ENCODE measurements around the gene DIS3L. TPM values are rescaled to one million over a fixed set of nuclear protein-coding genes. Genes with fewer than 3 reads are reported as not detected.

DIS3L gene
- total and polyA plus RNA-seq, 2 of the 4 experiments (the other 2 are of a cell fraction): 5.1 to 14.5 TPM

DNA sequence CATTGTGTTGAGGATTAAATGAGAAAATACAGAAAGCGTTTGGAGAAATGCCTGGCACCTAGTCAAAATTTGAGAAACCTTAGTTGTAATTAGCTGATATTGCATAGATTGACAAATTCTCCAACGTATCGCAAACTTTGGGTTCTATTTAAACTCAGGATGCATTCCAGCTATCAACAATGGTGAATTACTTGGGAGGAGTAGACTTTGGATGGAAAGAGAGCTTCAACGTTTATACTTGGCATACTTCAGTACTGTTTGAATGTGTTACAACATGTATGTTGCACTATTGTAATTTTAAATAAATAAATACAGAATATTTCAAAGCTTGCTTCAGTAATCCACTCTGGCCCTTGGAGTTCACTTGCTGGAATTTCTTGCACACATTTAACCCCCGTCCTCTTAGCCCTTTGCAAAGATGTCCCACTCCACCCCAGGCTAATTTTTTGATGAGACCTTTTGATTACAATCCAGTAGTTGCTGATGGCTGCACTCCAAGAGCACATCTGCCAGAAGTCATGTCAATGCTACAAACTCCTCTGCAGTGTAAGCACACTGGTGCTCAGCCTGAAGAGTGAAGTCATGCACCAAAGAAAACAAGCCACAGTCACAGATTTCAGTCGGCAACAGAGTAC is 4.7 kb upstream of the DIS3L start:
- POLR2A ChIA-PET (ENCODE audit: unreplicated experiment): no interaction called here
- dilution Hi-C loops (cut with HindIII; ENCODE audit: low sequenced_read_pairs, unreplicated experiment) (no loop called here), intact Hi-C loops (cut with micrococcal nuclease) (loop anchor here (2.0 to 10.0 kb wide), 2 partner anchors 372 to 654 kb away; no protein-coding TSS in a partner anchor), in situ Hi-C loops (cut with MboI; ENCODE audit: low sequenced_read_pairs) (loop anchor here (5.0 to 25.0 kb wide), 2 partner anchors 306 to 676 kb away; partner anchors contain the start of genes INTS14 and SLC24A1)
- Histone ChIP-seq H3K9ac (ENCODE audit: low read depth, low read length) (no peak overlapping the region), H4K8ac (ENCODE audit: low read depth in 2 of 2, low read length in 2 of 2) (no peak overlapping the region), H3K4ac (ENCODE audit: low read depth, low read length) (no peak overlapping the region), H3K14ac (replicated peaks; ENCODE audit: low read depth, low read length) (no peak overlapping the region), H2AFZ (replicated peaks; ENCODE audit: low read length, poor library complexity) (no peak overlapping the region), H3K79me1 (ENCODE audit: low read depth in 1 of 2, low read length in 2 of 2) (peaks cover 0 to 8% of the 10 kb centered on the region in 2 experiments; a peak in 1 of 4 replicates), H3K9me3 (ENCODE audit: control insufficient read depth, insufficient read depth, low read length) (no peaks in the 10 kb centered on the region), H4K20me1 (ENCODE audit: insufficient read depth, low read length) (no peaks in the 10 kb centered on the region), H3K27me3 (ENCODE audit: control insufficient read depth, insufficient read depth, low read length) (peaks cover 3% of the 10 kb centered on the region), H3K9me1 (ENCODE audit: insufficient read depth, low read length) (no peaks in the 10 kb centered on the region), H3K4me2 (ENCODE audit: low read depth, low read length) (peak overlapping the region; percentile 59; the same call in 1 of the 2 replicates), H2BK15ac (ENCODE audit: low read depth, low read length) (no peak overlapping the region), H3K23ac (ENCODE audit: low read depth, low read length) (0 out of 2 replicates have a peak overlapping the region, but pooled peaks have one; percentile 45), H2BK5ac (ENCODE audit: low read depth, low read length, poor library complexity, severe bottlenecking) (no peak overlapping the region), H2BK20ac (ENCODE audit: low read depth, low read length) (no peak overlapping the region), H4K91ac (ENCODE audit: insufficient read depth, low read depth, low read length) (no peak overlapping the region), H3K4me3 (ENCODE audit: insufficient read depth, low read depth, low read length) (no peak overlapping the region), H3K27ac (ENCODE audit: insufficient read depth, low read length) (no peak overlapping the region), H3K18ac (ENCODE audit: low read depth, low read length) (no peak overlapping the region), H3K56ac (ENCODE audit: extremely low read depth, insufficient read depth, low read length) (no peak overlapping the region), H2AK5ac (ENCODE audit: low read depth, low read length) (no peak overlapping the region), H3K4me1 (ENCODE audit: control insufficient read depth, insufficient read depth, low read length) (peaks cover 5% of the 10 kb centered on the region; the same call in 1 of the 2 replicates), H2BK120ac (ENCODE audit: low read depth, low read length) (no peak overlapping the region), H2AK9ac (replicated peaks; ENCODE audit: low read depth, low read length, poor library complexity) (no peak overlapping the region), H3K36me3 (ENCODE audit: control insufficient read depth, insufficient read depth, low read length) (no peaks in the 10 kb centered on the region), H4K5ac (ENCODE audit: low read depth, low read length) (no peak overlapping the region)
- CTCF ChIA-PET: interaction anchor here (0.6 to 1.0 kb wide), 2 partner anchors 28 to 231 kb away, joined by 3 read pairs; no protein-coding TSS in a partner anchor
- peak; percentile 35 for ATAC-seq (ENCODE audit: low read depth)
- BruUV-seq (replicated peaks): no TSS peak
- peak; percentile 61 for DNase-seq
- TF ChIP-seq RFX5 (IDR thresholded peaks at IDR 0.05; ENCODE audit: low read depth, low read length) (no peak), MXI1 (IDR thresholded peaks at IDR 0.05; ENCODE audit: borderline replicate concordance, low read depth, low read length) (no peak), MAZ (IDR thresholded peaks at IDR 0.05; ENCODE audit: borderline replicate concordance, low read depth, low read length) (no peak), MAFK (IDR thresholded peaks at IDR 0.05; ENCODE audit: low read depth, low read length) (no peak), POLR2A (IDR thresholded peaks at IDR 0.05; ENCODE audit: low read depth, low read length) (no peak), ELK1 (IDR thresholded peaks at IDR 0.05; ENCODE audit: borderline replicate concordance, low read depth, low read length) (no peak), RAD21 (IDR thresholded peaks at IDR 0.05; ENCODE audit: low read length) (no peak), FOS (IDR thresholded peaks at IDR 0.05; ENCODE audit: low read depth, low read length) (no peak), CEBPB (IDR thresholded peaks at IDR 0.05; ENCODE audit: low read depth, low read length) (no peak), RCOR1 (IDR thresholded peaks at IDR 0.05; ENCODE audit: insufficient replicate concordance, low read length) (no peak), BHLHE40 (IDR thresholded peaks at IDR 0.05; ENCODE audit: low read depth, low read length) (no peak), SMC3 (IDR thresholded peaks at IDR 0.05; ENCODE audit: low read depth, low read length) (no peak)
- TF ChIP-seq, protein P1, sequence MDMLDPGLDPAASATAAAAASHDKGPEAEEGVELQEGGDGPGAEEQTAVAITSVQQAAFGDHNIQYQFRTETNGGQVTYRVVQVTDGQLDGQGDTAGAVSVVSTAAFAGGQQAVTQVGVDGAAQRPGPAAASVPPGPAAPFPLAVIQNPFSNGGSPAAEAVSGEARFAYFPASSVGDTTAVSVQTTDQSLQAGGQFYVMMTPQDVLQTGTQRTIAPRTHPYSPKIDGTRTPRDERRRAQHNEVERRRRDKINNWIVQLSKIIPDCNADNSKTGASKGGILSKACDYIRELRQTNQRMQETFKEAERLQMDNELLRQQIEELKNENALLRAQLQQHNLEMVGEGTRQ (IDR thresholded peaks at IDR 0.05; ENCODE audit: low read depth, low read length): no peak
- 0% methylated on average over 1 of the region's 6 CpGs; no CpG with 5 or more reads in 1 of the 2 experiments for WGBS, 2 experiments (ENCODE audit: extremely low coverage in 2 of 2, insufficient read length in 1 of 2)

Measured in IMR-90 (cell line).